Stimulated activated CD4-positive, alpha-beta T cell treated with anti-CD3 and anti-CD28 coated beads, TNF-alpha, amount 100 ng/mL, for 1 hour (primary cell): ENCODE measurements around the gene FNDC3A.
"Not testable (repeated sequence)": the region's sequence is repeated elsewhere in the genome, so short reads cannot be mapped to it uniquely, and the experiment has no call there.

Source experiments
- DNase-seq, 3 donors: peaks; one replicate each; pipeline ENCODE4 v3.0.0-alpha.2; 2020; ENCODE audit warnings: low read depth in 3 of 3, low spot score in 1 of 3

The FNDC3A gene

DNA sequence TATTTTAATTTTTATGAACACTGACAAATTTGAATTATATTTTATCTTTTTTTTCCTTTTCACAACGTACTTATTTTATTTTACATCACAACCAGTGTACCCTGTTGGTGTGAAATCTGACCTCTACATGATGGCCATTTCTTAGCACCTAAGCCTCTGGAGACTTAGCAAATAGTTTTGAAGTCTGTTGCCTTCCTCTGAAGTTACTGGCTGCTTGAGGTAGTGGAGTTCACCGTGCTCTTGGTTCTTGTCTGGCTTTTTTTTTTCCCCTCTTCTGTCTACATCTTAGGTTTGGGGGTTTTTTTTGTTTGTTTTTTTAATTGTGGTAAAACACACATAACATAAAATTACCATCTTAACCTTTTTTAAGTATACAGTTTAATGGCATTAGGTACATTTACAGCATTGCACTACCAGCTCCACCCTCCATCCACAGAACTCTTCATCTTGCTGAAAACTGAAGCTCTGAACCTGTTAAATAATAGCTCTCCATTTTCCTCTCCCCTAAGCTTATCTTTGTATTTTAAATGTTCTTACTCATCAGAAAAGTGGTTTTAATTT, 150.3 kb downstream of the FNDC3A start:
- no peak for DNase-seq

DNA sequence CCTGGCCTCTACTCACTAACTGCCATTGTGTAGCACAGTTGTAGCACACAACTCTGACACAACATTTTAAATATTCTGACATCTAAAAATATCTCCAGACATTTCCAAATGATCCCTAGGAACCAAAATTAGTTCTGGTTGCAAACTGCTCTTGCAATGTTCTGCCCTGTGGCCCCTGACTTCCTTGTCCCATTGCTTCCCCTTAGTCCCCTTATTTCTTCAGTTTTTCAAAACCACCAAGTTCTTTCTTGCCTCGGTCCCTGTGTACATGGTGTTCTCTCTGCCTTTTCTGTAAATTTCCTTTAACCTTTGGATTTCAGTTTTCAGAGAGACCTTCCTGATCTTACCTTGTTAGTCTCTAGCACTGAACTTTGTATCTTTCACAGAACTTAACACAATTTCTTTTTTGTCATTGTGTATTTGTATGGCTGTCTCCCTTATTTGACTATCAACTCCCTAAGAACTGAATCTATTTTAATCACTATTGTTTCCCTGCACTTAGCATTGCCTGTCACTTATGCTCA, 156.8 kb downstream of the FNDC3A start:
- DNase-seq: no peak

DNA sequence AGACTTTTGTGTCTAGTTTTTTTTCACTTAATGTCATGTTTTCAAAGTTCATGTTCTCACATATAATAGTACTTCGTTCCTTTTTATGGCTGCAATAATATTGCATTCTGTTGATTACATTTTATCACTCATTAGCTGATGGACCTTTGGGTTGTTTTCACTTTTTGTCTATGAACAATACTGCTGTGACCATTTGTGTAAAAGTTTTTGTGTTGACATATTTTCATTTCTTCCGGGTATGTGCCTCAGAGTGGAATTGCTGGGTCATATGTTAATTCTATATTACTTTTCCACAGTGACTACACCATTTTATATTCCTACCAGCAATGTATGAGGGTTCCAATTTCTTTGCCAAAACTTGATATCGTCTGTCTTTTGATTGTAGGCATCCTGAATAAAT, 158.6 kb downstream of the FNDC3A start:
- DNase-seq: no peak

DNA sequence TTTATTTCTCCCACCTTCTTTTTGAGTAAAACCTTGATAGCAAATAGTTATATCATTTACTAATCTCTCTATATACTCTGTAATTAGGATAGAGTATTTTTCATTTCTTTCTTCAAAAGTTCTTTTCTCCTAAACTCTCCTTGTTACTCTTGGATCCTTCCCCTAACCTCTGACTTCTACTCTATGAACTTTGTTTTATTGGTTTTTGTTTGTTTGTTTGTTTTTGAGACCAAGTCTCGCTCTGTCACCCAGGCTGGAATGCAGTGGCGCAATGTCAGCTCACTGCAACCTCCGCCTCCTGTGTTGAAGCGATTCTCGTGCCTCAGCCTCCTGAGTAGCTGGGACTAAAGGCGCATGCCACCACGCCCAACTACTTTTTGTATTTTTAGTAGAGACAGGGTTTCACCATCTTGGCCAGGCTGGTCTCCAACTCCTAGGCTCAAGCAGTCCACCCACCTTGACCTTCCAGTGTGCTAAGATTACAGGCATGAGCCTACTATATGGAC, 161.5 kb downstream of the FNDC3A start:
- not testable (repeated sequence) for DNase-seq

DNA sequence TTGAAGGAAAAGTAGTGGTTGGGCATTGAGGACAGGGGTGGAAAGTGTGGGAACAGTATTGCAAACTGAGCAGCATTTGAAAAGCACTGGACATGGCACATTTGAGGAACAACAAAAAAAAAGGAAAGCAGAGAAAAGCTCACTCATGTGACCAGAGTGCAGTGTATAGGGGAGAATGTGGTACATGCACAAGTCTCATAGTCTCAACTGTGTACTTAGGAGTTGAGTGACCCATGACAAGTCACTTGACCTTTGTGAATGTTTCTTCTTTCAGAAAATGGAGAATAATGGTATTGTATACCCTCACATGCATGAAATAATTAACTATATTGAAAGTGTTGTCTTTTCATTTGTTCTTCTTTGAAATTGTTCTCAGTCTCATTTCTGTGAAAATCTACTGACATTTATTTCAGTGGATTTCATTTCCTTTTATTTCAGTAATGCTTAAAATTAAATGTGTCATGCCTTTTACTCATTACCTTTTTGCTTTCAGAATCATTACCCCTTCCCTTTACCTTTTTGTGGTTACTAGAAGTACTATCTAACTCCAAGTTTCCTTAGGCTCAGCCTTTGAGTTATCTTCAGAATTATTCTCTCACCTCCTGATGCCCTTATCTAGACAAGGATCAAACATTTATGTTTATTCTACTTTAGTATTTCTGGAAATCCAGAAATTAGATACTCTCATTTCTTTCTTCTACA, 165.3 kb downstream of the FNDC3A start:
- DNase-seq: no peak

DNA sequence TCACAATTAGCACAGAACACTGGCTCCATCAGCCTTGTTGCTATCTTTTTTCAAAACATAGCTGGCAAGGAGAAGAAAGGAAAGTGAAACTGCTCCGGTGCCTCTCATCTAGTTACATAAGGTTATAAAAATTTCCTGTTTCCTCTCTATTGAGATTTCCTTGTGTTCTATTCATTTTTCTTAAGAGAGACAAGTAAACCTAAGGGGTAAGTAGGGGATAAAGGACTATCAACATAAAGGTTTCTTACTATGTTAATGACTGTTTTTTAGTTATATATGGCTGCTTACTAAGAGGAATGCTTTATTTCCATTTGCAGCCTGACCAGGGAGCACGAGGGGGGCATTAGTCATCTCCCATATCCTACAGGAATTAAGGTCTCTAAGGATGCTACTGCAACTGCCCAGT, 171.2 kb downstream of the FNDC3A start:
- no peak for DNase-seq

DNA sequence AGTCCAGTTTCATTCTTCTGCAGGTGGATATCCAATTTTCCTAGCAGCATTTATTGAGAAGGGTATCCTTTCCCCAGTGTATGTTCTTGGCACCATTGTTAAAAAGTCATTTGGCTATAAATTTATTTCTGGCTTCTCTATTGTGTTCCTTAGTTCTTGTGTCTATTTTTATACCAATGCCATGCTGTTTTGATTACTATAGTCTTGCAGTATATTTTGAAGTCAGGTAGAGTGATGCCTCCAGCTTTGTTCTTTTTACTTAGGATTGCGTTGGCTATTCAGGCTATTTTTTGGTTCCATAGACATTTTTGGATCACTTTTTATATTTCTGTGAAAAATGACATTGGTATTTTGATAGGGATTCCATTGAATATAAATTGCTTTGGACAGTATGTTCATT, 172.7 kb downstream of the FNDC3A start:
- no peak for DNase-seq

DNA sequence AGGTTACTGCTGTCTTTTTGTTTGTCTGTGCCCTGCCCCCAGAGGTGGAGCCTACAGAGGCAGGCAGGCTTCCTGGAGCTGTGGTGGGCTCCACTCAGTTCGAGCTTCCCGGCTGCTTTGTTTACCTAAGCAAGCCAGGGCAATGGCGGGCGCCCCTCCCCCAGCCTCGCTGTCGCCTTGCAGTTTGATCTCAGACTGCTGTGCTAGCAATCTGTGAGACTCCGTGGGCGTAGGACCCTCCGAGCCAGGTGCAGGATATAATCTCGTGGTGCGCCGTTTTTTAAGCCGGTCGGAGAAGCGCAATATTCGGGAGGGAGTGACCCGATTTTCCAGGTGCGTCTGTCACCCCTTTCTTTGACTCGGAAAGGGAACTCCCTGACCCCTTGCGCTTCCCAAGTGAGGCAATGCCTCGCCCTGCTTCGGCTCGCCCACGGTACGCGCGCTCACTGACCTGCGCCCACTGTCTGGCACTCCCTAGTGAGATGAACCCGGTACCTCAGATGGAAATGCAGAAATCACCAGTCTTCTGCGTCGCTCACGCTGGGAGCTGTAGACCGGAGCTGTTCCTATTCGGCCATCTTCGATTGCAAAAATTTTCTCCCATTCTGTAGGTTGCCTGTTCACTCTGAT, 182.4 kb downstream of the FNDC3A start:
- DNase-seq: not testable (repeated sequence)

DNA sequence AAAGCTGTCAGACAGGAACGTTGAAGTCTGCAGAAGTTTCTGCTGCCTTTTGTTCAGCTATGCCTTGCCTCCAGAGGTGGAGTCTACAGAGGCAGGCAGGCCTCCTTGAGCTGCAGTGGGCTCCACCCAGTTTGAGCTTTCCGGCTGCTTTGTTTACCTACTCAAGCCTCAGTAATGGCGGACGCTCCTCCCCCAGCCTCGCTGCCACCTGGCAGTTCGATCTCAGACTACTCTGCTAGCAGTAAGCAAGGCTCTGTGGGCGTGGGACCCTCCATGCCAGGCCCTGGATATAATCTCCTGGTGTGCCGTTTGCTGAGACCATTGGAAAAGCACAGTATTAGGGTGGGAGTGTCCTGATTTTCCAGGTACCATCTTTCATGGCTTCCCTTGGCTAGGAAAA, 187.4 kb downstream of the FNDC3A start:
- DNase-seq: not testable (repeated sequence)

DNA sequence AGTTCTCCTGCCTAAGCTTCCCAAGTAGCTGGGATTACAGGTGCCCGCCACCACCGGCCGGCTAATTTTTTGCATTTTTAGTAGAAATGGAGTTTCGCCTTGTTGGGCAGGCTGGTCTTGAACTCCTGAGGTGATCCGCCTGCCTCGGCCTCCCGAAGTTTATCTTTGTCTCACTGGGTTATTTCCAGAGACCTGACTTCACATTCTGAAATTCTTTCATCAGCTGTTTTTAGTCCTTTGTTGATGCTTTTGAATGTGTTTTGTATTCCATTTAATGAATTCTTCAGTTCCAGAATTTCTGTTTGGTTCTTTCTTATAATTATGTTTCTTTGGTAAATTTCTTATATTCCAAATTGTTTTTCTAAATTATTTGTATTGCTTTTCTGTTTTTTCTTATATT, 189.0 kb downstream of the FNDC3A start:
- no peak for DNase-seq

DNA sequence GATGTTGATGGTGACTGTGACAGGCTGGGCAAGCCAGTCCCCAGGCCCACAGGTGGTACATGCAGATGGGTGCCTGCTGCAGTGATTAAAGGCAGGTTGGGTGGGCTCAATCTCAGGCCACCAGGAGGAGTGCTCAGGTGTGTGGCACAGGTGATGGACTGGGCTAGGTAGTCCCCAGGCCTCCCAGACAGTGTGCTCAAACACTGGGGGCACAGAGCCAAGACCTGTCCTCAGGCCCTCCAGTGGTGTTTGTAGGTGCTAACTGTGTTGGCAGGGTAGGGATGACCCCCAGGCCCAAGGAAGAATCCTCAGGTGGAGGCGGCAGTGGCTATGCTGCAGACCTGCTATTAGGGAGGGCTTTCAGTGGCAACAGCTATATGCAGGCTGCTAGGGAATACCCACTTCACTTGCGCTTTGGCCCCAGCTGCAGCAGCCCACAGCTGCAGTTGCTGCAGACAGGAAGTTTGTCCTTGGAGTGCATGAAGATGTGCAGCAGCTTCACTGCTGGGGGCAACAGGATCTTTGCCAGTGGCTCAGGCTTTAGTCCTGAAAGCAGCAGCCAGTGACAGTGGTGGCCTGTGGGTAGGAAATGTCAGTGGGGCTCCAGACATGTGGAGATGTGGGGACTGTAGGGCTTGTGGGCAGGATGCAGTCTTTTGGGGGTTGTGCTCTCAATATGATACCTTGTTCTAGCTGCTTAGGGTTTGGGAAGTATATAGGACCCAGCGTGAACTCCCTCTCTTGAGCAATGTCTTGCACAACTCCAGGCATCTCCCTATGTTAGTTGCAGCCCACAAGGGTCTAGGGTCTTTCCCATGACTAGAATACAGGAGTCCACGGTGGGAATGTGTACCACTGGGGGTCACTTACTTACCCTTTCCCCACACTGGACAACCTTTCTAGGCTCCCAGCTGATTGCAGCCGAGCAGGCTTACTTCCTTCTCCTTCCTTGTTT, 190.4 kb downstream of the FNDC3A start:
- DNase-seq: no peak

DNA sequence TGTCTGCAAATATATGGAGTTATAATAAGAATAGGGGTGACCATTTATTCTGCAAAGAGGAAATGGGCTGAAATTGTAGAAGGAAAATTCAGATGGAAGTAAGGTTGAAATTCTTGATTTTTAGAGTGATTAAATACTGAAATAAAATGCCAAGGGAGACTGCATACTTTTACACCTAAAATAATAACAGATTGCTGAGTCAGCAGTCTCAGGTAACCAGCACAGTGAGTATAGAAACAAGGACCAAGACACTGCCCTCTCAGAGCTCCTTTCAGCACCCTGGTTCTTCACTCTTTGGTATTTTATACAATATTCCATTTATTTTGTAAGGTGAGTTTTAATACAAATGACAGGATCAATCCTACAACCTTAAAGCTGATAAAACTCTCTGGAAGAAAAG, 195.6 kb downstream of the FNDC3A start:
- no peak for DNase-seq

DNA sequence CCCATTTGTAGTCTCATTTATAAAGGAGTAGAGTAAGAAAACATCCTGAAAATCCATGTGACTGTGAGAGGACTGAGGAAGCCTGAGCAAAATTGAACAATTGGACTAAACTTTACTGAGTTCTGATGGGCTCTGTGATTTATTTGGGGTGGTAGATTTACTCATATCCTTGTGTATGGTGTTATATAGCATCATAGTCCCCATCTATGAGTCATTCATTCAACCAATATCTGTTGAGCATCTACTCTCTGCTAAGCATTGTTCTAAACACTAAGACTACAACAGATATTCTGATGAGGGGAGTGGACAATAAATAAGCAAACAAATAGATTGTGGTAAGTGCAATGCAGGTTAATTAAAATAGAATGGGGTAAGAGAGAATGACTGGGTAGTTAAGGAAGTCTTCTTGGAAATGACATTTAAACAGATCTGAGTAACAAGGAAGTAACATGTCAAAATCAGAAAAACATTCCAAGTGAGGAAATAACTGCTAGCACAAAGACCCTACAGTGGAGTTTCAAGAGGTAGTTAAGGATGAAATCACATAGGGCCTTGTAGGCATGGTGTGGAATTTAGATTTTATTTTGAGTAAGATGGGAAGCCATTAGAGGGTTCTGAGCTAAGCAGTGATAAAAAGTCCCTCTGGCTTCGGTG, 208.1 kb downstream of the FNDC3A start:
- no peak for DNase-seq

DNA sequence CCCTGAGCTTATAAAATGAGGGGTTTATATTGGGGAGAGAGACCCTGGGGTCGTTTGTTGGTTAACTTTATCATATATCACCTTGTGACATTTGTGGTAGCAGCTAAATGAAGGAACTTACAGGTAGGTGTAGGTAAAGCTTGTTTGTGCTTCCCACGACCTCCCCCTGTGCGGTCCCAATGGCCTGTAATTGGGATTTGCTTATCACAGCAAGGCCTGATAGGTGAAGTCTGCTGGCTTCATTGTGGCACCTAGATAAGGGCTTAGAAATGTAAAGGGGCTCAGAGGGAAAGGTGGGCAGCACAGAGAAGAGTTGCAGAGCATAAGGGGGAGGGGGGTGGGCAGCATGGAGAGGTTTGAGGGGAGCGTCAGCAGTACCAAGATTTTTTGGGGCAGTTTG, 208.9 kb downstream of the FNDC3A start:
- DNase-seq: no peak

DNA sequence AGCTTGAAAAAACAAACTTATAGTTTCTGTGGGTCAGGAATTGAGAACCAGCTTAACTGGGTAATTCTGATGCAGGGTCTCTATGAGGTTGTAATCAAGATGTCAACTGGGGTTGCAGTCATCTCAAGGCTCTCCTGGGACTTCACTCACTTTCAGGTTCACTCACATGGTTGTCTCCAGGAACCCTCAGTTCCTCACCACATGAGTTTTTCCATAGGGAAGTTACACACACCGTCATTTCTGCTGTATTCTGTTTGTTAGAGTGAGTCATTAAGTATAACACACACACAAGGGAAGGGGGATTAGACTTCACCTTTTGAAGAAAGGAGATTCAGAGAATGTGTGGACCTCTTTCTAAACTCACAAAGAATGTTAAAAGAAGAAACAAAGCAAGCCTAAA, 209.6 kb downstream of the FNDC3A start:
- DNase-seq: no peak

DNA sequence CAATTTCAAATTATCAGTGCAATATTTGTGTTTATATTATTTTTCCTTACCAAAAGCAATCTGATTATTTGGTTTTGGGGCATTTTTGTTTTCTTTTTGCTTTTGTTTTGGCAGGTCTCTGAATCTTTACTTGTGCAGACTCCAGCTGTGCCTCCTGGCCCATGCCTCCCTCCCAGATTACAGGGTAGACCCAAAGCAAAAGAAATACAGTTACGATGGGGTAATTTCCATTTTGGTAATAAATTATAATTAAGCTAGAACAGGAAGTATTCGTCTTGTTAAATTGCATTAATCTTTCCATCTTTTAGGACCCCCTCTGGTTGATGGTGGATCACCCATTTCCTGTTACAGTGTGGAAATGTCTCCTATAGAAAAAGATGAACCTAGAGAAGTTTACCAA, 215.2 kb downstream of the FNDC3A start:
- DNase-seq: no peak

DNA sequence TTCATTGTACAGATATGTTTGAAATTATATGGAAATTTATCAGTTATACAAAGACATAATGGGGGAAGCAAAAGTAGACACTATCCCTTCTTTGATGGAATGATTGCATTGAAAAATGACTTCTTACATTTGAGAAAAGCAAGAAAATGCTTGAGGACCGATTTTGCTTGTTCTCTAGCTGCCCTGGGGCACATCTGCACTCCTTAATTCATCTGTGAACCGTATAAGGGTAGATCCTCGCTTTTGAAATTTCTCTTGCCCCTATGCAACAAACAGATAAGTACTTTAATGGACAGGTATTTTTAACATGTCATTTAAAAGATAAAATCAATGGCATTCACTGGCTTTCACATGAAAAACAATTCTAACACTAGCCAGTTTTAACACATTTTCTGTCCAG, 230.9 kb downstream of the FNDC3A start:
- DNase-seq: no peak

DNA sequence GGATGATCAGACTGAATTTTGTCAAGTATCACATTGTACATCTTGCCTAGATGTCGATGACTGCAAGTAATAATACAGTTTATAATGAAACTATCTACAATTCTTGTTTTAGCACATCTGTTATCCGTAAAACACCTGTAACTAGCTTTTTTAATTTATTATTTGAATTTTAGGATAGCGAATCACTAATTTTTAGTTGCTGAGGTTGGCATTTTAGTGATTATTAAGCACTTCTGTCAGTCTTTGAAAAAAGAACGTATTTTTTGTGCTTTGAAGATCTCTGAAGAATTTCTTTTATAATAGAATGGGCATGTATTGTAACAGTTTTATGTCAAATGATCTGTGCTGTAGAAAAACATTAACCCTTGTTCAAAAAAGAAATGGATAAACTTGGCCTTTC, 232.9 kb downstream of the FNDC3A start:
- no peak for DNase-seq

DNA sequence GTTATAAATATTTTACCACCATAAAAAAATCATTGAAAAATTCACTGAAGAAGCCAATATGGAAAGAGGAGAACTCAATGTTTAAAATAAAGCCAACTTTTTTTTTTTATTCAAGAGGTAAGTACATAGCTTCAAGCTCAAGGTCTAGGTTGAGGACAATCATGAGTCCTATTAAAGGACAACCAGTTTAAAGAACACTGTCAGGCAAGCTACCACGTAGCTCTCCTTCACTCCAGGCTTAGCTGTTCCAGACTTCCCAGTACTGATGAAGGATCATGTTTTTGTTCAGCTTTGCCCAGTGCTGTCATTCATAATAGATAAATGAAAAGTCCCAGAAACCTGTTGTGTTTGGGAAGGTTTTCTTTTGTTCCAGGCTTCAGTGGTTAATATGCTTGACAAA, 234.4 kb downstream of the FNDC3A start:
- DNase-seq: no peak

DNA sequence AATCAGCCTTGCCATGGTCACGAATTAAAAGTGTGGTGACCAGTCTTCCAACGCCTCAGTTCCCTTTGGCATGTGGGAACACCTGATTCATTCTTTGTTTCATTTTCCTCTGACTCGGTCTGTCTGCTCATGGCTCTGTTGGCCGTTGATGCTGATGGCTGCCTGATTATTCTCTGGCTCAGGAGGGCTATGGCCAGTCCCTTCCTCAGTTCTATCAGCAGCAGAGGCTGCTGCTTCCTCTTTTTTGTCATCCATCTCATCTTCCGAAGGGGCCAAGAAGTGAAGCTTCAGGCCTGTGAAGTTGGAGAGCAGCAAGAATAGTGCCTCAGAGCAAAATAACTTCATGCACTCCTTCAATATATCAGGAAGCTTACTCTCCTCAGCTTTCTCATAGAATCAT, 235.0 kb downstream of the FNDC3A start:
- no peak for DNase-seq

DNA sequence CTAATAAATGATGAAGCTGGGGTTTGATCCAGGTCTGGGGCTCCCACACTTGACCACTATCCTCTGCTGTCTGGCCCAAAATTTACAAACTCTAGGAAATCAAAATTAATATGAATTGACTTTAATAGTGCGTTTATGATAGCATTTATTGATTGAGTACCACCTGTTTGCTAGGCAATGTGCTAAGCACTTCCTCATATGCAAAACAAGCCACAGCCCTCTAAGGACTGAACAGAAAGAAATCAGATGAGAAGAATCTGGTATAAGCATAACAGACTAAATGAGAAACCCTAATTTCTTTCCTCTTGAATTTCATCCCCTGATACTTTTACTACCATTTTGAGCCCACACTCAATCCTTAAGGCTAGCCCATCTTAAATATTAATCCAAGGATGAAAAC, 237.8 kb downstream of the FNDC3A start:
- DNase-seq: no peak
